ENCODE results near the gene POLQ. TPM values are rescaled to one million over a fixed set of nuclear protein-coding genes. Genes with fewer than 3 reads are reported as not detected.
A peak's percentile ranks its signal among the peaks of the same experiment; 100 is the strongest.

POLQ gene
- total and polyA plus RNA-seq, 9 of the 15 experiments (the other 6 are each of a cell fraction or from before 2014, with no cell fraction given): 1.5 to 19.0 (median 8.8) TPM

- no peak overlapping the region for H3K27ac ChIP-seq (ENCODE audit: extremely low read depth, low read depth, low read length)
- FAIRE-seq: no peak
- H3K4me2 ChIP-seq (ENCODE audit: insufficient read depth, low read length): no peak overlapping the region
- H3K79me2 ChIP-seq (ENCODE audit: control insufficient read depth, insufficient read depth, low read length): no peaks in the 10 kb centered on the region; the same call in 1 of the 3 replicates
- H3K9ac ChIP-seq (ENCODE audit: insufficient read depth in 1 of 2, low read depth in 2 of 2, low read length in 2 of 2): no peak overlapping the region
- no peaks in the 10 kb centered on the region for H3K4me1 ChIP-seq (replicated peaks in 1 of 2; ENCODE audit: control insufficient read depth in 2 of 2, insufficient read depth in 2 of 2, low read length in 2 of 2)
- WGBS (ENCODE audit: insufficient coverage, low coverage, missing lambda C conversion rate): 100% methylated on average over 5 of the region's 5 CpGs
- H3K9me1 ChIP-seq (ENCODE audit: control insufficient read depth, insufficient read depth, low read length): no peaks in the 10 kb centered on the region
- H3K9me3 ChIP-seq (replicated peaks; ENCODE audit: control insufficient read depth, insufficient read depth, low read depth, low read length): no peaks in the 10 kb centered on the region; the same call in 1 of the 2 replicates
- no peak overlapping the region for H3K4me3 ChIP-seq
- intact Hi-C loops (cut with micrococcal nuclease): no loop called here
- peaks cover 52% of the 10 kb centered on the region; the same call in 1 of the 3 replicates for H3K36me3 ChIP-seq (ENCODE audit: control insufficient read depth, insufficient read depth, low read length)
- in situ Hi-C loops (cut with MboI): no loop called here
- H3K27me3 ChIP-seq (ENCODE audit: control insufficient read depth in 2 of 2, insufficient read depth in 2 of 2, low read length in 2 of 2): no peaks in the 10 kb centered on the region
- no peak for ATAC-seq
- ChIA-PET POLR2A (no interaction called here), CTCF (ENCODE audit: low intra/inter-chr PET ratio) (no interaction called here)
- no peak overlapping the region for H2AFZ ChIP-seq (ENCODE audit: low read depth, low read length)
- no peak for TF ChIP-seq GTF3C2 (IDR thresholded peaks at IDR 0.05; ENCODE audit: borderline replicate concordance, extremely low read depth, insufficient read length)
- no peak for DNase-seq (ENCODE audit: extremely low read depth in 1 of 4, low spot score in 3 of 4)
- BruUV-seq (replicated peaks): TSS peak; percentile 25
- H4K20me1 ChIP-seq (replicated peaks; ENCODE audit: control insufficient read depth, insufficient read depth, low read length): no peaks in the 10 kb centered on the region
Measured at GRCh38 chr3:121517953-121518655, 27.7 kb downstream of the POLQ start.
